ENCODE measurements around the gene MALRD1.

- TF ChIP-seq TAF1 (IDR thresholded peaks at IDR 0.05; ENCODE audit: low read depth, low read length) (no peak), POLR2AphosphoS5 (IDR thresholded peaks at IDR 0.05; ENCODE audit: low read depth, low read length) (no peak), POLR2A (IDR thresholded peaks at IDR 0.05; ENCODE audit: low read depth, low read length) (no peak), PAX5 (IDR thresholded peaks at IDR 0.05; ENCODE audit: insufficient read depth, low read length, severe bottlenecking) (no peak)
Measured at GRCh38 chr10:19775296-19775695, 726.7 kb downstream of the MALRD1 start.

Measured in GM12891 (cell line).